ENCODE measurements around the gene RTL10.

GRCh38 chr22:19837915-19838314, 16.8 kb downstream of the RTL10 start:
- TF ChIP-seq FOXJ3 (CRISPR knock-in tag; IDR thresholded peaks at IDR 0.05; ENCODE audit: borderline replicate concordance): no peak
- TF ChIP-seq CSRNP1 (CRISPR knock-in tag; IDR thresholded peaks at IDR 0.05): no peak
- TF ChIP-seq EP300 (IDR thresholded peaks at IDR 0.05; ENCODE audit: low read depth in 2 of 2, low read length in 2 of 2): no peak
- no peak for TF ChIP-seq EP300 (CRISPR knock-in tag; IDR thresholded peaks at IDR 0.05; ENCODE audit: borderline replicate concordance)
- TF ChIP-seq RXRA (CRISPR knock-in tag; IDR thresholded peaks at IDR 0.05): no peak
- no peak for TF ChIP-seq POLR2AphosphoS5 (IDR thresholded peaks at IDR 0.05; ENCODE audit: low read depth, low read length)
- no peak for TF ChIP-seq SMAD1 (CRISPR knock-in tag; IDR thresholded peaks at IDR 0.05; ENCODE audit: borderline replicate concordance, low read depth)
- no peak for TF ChIP-seq TSC22D2 (CRISPR knock-in tag; IDR thresholded peaks at IDR 0.05; ENCODE audit: borderline replicate concordance)
- no peak for TF ChIP-seq ATF1 (CRISPR knock-in tag; IDR thresholded peaks at IDR 0.05)
- no peak for TF ChIP-seq ZNF282 (IDR thresholded peaks at IDR 0.05; ENCODE audit: partially characterized antibody)
- no peak for TF ChIP-seq ATF7-NPFF (CRISPR knock-in tag; IDR thresholded peaks at IDR 0.05; ENCODE audit: low read depth)
- no peak for TF ChIP-seq SETDB1 (CRISPR knock-in tag; IDR thresholded peaks at IDR 0.05; ENCODE audit: borderline replicate concordance)
- no peak for TF ChIP-seq ETS1 (CRISPR knock-in tag; IDR thresholded peaks at IDR 0.05)
- TF ChIP-seq ZNF205 (CRISPR knock-in tag; IDR thresholded peaks at IDR 0.05): no peak

All from HepG2 (cell line).